NCI-H128 (cell line): ENCODE data around the gene TMUB1.

Experiments used
- DNase-seq: peaks from one replicate; lab custom pipeline; 2025; ENCODE audit not compliant: unreplicated experiment; lab: John Stamatoyannopoulos, UW

Gene TMUB1

GRCh38 chr7:151035026-151035717 lies 48.1 kb downstream of the TMUB1 start:
- no peak for DNase-seq

DNA sequence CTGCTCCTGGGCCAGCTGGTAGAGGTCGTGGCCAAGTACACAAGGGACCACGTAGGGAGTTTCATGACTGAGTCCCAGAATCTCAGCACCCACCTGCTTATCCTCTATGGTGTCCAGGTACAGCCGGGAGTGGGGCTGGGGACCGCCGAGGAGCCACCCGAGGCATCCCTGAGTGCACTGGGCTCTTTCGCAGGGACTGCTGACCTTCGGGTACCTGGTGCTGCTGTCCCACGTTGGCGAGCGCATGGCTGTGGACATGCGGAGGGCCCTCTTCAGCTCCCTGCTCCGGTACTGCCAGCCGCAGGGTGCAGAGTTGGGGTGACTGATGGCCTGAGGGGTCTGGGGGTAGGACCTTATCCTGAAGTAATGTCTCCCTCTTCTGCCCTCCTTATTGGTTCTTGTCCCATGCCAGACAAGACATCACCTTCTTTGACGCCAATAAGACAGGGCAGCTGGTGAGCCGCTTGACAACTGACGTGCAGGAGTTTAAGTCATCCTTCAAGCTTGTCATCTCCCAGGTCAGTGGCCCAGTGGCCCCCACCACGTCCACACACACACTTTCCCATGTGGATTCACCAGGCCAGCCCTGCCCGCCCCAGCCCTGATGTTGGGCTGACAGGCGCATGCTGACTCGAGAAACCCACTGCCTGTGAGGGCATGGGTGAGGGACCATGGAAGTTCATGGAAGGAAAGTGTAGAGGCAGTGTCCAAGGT lies 48.8 kb downstream of the TMUB1 start:
- no peak for DNase-seq

DNA sequence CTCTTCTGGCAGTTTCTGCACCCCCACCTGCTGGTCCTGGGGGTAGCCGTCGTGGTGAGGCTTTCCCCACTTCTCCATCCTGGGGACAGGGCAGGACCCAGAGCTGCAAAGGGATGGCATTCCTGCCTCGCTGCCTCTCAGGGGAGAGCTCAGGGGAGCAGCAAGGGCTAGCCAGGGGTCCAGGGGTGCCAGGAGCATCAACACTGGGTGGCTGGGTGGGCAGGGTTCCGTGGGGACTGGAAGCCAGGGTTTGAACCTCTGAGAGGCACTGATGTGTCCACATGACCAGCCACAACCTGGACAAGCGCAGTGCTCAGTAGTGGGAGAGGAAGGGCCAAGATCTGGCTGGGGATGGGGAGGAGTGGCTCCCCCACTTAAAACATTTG lies 49.4 kb downstream of the TMUB1 start:
- no peak for DNase-seq

- DNase-seq, result no peak
Measured at GRCh38 chr7:151032936-151033863, 50.1 kb downstream of the TMUB1 start.
